Measurements from ENCODE around the gene TTLL5.
A peak's percentile ranks its signal among the peaks of the same experiment; 100 is the strongest.

Gene TTLL5

DNA sequence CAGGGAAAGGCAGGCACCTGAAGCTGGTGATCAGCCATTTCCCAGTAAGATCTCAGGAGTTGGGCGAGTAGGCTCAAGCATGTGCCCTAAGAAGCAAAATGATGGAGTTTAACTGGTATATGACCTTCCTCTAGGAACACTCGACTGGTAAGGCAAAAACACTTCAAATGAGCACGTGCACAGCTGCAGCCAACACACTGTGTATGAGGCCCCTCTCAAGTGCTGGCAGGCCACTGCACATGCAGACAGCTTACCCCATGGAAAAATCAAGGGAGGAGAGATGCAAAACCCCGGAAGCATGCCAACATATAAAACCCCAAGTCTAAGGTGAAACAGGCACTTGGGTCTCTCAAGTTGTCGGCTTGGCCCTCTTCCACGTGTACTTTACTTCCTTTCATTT is 39.2 kb downstream of the TTLL5 start:
- no peak for DNase-seq (ENCODE audit: low read depth in 4 of 4, low spot score in 1 of 4)

DNA sequence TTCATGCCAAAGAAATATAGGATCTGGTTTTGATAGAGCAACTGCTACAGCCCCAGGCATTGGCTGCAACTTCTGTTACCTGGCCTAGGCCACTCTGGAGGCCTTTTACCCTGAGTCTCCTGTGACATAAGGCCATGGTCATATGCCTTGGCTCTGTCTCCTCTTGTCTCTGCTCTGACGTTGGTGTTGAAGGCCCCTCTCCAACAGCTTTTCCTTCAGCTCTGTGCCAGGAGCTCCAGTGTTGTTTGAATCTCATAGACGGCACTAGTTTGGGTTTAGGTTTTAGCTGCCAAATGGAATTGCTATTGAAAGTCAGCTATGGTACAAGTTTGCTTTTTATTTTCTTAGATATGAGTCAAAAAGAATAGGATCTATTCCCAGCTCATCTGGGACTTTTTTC is 41.1 kb downstream of the TTLL5 start:
- no peak for DNase-seq (ENCODE audit: low read depth in 4 of 4, low spot score in 1 of 4)

DNA sequence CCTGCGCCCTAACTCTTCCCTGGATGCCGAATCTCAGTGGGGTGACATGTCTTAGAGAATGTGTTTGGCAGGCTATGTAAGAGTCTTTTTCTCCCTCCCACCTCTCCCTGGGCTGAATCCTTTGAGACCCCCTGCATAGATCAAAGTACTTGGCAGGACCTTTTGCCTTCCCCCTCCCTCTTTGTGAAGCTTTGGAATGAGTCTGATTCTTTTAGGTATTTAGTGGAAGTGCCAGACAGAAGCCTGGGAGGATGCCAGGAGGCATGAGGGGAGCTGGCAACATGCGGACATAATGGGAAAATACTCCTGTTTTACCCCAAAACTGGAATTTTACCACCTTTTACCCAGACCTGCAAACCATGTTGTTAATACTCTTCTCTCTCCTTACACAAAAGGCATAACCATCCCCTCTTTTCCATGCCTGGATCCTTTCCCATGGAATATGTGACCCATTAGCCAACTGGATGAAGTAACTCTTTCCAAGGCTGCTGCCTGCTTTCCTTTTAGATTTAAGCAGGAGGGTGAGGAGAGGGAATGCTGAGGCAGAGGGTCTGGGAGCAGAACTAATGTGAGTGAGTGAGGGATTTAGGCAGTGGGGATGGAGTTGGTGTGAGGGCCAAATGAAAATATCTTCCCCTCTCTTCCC is 41.7 kb downstream of the TTLL5 start:
- DNase-seq (ENCODE audit: low read depth in 4 of 4, low spot score in 1 of 4): no peak

DNA sequence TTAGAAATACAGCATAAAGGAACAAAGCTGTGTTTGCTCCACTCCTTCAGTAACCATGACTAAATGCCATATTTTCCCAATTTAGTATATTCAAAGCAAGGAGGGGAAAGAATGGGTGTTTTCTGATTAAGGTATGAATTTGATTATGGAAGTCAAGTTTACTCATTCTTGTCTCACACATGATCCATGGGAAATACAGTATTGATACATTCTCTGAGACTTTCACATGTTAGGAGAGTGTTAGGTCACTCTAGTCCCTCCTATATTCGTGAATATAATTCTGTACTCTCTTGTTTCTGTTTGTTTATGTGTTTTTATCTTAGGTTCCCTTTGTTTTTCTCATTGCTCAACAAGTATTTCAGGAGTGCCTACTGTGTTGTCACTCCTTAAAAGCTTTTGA is 42.4 kb downstream of the TTLL5 start:
- no peak for DNase-seq (ENCODE audit: low read depth in 4 of 4, low spot score in 1 of 4)

DNA sequence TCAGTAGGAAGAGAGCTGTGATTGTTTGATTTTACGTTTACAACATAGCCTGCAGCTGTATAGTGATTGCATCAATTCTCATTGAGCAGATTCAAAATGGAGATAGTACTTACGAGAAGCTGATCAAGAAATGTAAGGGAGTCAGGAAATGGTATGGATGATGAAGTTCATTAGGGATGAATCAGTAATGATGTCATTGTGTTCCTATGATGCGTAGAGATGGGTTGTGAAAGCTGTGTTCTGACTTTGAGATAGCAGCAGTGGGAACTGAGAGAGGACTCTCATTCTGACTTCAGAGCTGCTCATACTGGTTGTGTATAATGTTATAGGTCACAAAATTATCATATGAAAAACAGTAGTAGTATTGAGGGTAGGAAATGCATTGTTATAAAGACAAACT is 44.0 kb downstream of the TTLL5 start:
- no peak for DNase-seq (ENCODE audit: low read depth in 4 of 4, low spot score in 1 of 4)

DNA sequence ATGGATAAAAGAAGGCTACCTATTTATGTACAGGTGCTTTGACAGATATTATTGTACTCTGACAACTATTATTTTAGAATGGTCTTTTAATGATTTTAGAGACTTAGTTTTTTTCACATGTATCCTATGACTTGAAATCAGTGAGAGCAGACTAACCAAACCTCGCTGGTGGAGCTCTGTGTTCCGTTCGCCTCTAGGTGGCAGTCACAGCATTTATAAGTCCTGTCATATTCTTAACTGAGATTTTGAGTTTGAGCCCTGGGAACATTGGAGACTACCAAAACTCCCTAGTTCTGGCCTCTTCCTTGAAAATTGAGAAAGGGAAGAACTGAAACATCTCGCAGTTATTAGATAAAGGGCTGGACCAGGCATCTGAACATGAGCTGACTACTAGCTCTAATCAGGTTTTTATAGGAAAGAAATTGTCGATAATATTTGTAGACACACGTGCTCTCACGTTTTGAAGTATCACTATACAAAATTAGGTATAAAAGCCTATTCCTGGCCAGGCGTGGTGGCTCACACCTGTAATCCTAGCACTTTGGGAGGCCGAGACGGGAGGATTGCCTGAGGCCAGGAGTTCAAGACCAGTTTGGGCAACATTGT is 48.3 kb downstream of the TTLL5 start:
- DNase-seq (ENCODE audit: low read depth in 4 of 4, low spot score in 1 of 4): peak; percentile 19 to 47 (median 28)

DNA sequence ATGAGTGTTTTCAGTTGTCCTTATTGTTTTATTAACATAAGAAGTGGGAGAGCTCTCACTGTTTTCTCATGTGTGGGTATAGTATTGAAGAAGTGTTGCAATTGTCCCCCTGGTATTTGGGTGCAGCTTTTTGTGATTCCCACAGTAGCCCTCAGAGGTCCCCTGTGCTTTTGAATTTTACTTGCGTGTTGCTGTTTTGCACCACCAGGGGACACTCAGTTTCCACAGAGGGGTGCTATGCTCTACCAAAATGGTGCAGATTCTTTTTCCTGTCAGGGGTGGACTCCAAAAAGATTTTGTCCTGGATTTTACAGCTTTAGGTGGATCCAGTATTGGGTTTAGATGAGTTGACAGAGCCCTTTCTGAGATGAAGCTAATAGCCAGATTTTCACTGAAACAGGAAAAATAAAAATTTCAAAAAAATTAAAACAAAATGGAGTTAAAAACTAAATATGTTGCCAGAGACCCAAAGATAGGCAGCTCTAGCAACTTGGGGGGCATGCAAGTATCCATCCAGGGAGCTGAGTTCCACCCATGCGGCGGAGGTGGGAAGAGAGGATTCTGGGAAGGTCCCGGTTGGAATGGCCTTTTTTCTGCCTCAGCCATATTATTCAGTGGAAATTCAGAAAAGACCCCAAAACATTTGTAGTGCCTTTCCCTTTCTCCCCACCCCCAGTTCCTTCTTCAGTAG is 50.2 kb downstream of the TTLL5 start:
- DNase-seq (ENCODE audit: low read depth in 4 of 4, low spot score in 1 of 4): no peak

DNA sequence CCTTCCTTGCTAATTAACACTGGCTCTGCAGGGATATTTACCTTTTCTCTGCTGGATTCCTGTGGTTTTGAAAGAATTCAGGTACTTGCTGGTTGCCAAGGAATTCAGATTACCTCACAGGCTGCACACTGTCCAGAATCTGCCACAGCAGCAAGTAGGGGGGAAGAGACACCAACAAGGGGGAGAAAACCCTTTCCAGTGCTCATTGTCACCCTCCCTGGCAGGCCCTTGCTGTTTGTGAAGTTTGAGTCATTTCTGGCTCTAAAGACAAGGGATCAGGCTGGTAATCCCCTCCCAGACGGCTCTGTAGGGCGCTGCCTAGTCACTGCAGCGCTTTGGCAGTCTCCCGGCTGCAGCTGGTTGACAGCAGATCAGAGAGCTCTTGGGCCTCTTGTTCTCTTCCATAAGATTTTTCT is 50.8 kb downstream of the TTLL5 start:
- no peak for DNase-seq (ENCODE audit: low read depth in 4 of 4, low spot score in 1 of 4)

DNA sequence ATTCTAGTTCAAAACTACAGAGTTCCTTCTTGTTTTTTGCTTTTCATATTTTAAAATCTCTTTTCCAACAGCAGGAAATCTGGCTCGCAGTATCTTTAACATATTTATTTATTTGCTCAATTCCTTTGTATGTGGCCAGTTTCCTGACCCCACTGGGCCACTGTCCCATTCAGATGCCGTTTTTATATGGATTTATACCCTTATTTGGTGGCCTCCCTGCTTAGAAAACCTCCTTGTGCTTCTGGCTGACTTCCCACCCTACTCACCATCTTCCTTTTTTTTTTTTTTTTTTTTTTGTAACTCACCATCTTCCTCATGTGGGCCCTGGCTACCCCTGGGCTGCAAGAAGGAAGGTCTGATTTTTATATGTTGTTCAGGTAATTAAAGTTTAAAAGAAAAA is 53.9 kb downstream of the TTLL5 start:
- no peak for DNase-seq (ENCODE audit: low read depth in 4 of 4, low spot score in 1 of 4)

DNA sequence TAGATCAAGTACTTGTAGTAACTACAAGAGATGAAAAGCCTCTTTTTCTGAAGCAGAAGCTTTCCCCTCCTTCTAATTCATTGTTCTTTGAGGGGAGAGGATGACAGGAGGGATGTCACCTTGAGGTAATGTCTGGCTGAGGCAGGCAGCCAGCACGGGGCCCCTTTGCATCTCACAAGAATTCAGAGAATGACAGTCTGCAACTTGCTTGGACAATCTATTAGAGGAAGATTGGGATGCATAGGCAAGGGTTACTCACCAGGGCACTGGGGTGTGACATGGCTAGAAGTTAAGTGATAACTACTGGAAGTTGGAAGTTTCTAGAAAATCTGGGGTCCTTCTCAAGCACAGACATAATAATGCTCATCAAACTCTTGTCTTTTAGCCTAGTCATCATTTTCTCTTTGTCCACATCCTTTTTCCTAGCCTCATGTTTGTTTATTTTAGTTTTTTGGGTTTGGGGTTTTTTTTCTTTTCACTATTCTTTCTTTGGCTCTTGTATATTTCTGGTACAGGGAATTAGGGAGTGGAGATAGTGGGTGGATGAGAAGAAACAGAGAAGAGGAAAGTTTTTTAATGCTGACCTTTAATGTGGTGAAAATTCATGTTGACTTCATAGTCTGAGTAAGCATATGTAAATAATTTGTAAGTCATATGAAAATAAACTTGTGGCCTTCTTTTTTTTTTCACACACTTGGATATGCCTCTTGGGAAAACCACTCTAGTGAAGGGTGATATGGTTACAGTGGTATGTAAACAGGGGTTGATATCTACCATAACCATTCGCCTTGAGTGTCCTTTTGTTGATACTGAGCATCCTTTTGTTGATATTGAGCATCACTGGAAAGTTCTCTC is 55.1 kb downstream of the TTLL5 start:
- no peak for DNase-seq (ENCODE audit: low read depth in 4 of 4, low spot score in 1 of 4)

DNA sequence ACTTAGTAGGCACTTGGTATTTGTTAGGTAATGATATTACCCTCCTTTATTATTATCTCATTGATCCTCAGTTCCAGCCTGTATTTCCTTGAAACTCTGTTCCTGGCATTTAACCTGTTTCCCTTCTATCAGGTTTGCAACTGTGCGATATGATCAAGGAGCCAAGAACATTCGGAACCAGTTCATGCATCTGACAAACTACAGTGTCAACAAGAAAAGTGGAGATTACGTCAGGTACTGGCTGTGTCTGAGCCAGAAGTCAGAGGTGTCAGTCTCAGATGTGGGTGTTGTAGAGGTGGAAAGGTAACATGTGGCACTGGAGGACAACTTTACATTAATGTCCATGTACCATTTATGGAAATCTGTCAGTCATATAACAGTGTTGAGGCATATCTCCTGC is 56.7 kb downstream of the TTLL5 start:
- DNase-seq (ENCODE audit: low read depth in 4 of 4, low spot score in 1 of 4): no peak

DNA sequence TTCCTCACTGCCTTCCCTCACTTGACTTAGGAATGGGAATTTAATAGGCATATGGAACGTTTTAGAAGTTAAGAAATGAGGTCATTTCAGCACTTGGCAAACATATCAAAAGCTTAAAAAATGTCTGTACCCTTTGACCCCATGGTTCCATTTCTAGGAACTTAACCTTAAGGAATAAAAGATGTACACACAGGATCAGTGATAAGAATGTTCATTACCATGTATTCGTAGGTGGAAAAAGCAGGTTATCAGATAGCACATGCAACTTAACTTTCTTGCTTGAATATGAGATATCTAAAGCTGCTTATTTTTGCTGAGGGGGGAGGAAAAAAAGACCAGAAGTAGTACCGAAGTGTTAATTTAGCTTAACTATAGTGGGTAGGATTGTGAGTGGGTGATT is 57.2 kb downstream of the TTLL5 start:
- no peak for DNase-seq (ENCODE audit: low read depth in 4 of 4, low spot score in 1 of 4)

DNA sequence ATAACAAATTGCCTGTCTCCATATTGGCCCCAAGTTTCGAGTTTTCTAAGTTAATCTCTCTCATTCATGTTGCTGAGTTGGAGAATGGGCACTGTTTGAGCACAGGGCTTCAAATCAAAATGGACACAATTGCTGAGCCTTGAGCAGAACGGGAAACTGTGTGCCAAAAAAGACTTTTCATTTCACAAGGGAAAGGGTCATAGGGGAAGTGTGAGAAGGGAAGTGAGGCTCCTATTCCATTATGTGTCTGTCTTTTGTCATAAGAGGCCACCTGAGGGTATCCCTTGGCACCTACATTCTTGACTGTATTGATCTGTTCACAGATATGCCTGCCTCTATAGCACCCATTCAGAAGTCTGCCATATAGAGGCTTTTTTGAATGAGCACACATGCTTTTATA is 59.1 kb downstream of the TTLL5 start:
- DNase-seq (ENCODE audit: low read depth in 4 of 4, low spot score in 1 of 4): no peak

DNA sequence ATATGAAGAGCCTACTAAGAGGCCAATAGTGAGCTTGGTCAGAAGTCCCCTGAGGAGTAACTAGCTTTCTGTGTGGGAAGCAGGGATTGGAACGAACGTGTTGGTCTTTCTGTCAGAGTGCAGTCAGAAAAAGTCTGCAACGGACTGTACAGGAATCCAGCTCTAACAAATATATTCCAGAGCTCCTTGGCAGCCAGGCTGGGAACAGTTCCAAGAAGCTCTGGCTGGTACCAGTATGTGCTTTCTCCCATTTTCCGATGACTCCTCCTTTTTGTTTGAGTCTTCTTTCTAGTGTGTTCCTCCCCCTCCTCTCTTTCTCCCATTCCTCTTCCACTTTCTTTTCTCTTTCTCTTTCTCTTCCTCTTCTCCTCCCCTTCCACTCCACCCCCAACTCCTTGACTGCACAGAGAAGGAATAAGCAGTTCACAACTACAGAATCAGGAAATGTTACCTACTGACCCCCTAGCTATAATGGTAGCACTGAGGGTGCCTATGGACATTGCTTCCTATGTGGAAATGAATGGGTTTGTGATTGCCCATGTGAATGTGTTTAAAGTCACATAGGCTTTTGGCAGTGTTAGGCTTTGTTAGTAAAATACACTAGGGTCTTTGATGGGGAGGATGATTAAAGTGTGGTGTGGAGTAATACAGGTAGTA is 59.9 kb downstream of the TTLL5 start:
- DNase-seq (ENCODE audit: low read depth in 4 of 4, low spot score in 1 of 4): no peak

DNA sequence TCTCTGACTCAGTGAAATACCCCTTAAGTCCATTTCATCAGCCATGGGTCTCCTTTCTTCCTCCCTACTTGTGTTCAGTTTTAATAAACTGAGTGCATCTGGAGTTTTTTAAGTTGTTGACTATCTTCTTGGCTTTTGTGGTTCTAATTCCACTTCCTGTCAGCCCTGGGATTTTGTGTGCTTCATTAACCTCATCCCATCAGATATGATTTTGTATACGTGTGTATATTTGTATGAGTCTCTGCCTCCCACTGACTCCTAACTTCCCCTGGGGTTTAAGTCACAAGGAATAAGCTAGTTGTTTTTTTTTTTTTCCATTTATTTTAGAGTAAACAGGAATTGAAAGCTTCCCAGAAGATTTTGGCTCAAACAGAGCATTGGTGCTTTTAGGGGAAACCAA is 62.7 kb downstream of the TTLL5 start:
- no peak for DNase-seq (ENCODE audit: low read depth in 4 of 4, low spot score in 1 of 4)

DNA sequence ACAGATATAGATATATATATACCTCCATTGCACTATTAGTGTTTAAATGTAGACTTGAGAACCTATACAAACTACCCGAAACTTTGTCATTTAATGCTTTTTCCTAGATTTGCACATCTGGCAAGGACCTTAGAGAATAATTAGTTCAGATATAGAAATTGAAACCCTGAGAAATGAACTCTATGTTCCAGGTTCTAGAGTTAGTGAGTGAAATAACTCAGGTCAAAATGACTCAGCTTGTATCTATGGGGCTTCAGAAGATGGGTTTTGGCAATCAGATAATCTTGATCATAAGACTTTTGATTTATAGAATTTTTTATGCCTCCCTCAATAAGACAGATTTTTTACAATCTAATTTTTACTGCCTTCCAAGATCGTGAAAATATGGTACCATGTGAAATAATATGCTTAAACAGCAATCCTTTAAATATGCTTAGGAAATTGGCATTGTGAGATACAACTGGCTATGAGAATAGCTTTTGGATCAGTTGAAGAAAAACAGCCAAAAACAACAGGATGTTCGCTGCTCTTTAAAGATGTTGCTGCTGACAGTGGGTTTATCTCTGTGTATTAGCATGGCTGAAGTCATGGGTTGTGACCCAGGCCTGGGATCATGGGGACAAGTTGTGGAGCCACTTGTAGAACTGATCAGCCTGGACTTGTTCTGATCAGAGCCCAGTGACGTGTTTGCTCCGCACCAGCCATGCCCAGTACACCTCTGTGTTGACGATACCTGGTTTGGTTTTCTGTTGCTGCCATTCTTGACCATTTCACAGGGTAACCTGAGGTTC is 63.6 kb downstream of the TTLL5 start:
- DNase-seq (ENCODE audit: low read depth in 4 of 4, low spot score in 1 of 4): no peak

DNA sequence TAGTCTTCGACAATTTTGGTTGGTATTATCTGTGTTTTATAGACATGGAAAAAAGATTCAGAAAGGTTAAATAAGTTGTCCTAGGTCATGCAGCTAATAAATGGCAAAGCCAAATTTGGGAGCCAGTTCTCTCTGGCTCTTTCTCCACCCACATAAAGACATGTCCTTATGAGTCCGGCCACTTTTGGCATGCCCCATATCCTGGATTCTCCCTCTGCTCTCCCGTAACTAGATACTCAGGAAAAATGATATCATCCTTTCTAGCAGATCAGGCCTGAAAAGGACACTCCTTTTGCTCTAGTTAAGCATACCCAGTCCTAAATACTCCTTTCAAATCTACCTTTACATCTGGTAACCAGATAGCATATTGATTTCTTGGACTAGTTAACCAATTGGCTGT is 64.4 kb downstream of the TTLL5 start:
- no peak for DNase-seq (ENCODE audit: low read depth in 4 of 4, low spot score in 1 of 4)

DNA sequence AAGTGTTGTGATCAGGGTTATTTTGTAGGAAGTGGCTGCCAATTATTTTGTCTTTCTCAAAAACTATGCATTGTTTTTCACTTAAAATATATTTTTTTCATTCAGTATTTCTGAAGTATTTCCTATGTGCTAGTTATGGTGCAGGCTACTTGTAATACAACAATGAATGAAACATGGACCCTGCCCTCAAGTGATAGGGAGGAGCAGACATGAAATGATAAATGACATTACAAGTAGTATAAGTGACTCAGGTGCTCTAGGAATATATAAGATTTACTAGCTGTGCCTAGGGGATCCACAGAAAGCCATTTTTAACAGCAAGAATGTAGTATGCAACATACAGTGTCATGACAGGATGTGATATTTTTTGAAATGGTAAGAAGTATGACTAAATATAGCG is 65.3 kb downstream of the TTLL5 start:
- DNase-seq (ENCODE audit: low read depth in 4 of 4, low spot score in 1 of 4): no peak

DNA sequence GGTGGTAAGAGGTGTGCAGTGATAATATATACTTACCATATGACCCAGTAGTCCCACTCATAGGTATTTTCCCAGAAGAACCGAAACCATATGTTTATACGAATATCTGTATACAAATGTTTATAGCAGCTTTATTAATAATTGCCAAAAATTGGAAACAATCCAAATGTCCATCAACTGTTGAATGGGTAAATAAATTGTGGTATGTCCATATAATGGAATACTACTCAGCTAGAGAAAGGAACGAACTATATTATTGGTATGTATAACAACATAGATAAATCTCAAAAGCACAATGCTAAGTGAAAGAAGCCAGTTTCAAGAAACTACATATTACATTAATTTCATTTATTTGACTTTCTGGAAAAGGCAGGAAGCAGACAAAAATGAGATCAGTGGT is 66.1 kb downstream of the TTLL5 start:
- no peak for DNase-seq (ENCODE audit: low read depth in 4 of 4, low spot score in 1 of 4)

DNA sequence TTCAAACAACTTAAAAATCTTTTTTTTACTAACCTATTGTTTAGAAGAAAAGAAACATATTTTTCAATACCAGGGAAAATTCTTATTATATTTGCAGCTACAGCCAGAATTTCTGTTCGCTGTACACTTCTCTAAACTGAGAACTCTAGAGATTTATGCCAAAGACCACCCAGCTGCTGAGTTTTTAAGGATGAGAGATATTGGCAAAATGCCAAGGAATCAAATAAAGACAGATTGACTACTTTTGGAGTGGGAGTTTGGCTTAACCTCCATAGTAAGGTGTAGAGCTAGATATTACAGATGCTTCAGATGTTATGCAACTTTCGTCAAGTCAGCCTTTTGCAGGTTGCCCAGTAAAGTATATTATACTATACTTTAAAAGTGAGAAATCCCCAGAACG is 71.8 kb downstream of the TTLL5 start:
- DNase-seq (ENCODE audit: low read depth in 4 of 4, low spot score in 1 of 4): no peak

DNA sequence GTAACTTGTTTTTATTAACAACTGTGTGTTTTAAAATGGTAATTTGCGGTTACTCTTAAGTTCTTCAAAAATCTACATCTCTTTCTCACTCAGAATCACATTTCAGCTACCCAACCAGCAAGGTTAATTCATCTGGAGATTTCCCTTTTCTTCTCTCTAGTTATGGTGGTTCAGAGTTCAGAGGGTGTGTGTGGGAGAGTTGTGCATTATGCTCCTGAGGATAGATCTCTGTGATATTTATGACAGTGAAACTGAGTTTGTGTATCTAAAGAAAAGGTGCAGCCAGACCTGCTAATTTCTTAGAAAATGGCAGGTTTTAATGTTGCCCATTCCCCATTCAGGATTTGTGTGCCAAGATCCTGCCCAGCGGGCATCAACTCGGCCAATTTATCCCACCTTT is 73.8 kb downstream of the TTLL5 start:
- DNase-seq (ENCODE audit: low read depth in 4 of 4, low spot score in 1 of 4): no peak
